Activated B cell treated with CpG ODN at 0.5 μM for 24 hours (primary cell): Measurements from ENCODE around the gene C1orf35. TPM values are rescaled to one million over a fixed set of nuclear protein-coding genes. Genes with fewer than 3 reads are reported as not detected.

ENCODE experiments used
- ATAC-seq: fragments of 200-7000 bp; cut with Tn5 transposase; one replicate; pipeline ENCODE4 v1.10.0; 2021; ENCODE audit warnings: low read depth, mild to moderate bottlenecking, moderate library complexity
- CTCF ChIA-PET: fragments of 350-600 bp; sonication (Branson Sonifier 250); formaldehyde crosslinking; loops from one replicate; lab custom pipeline; 2021; ENCODE audit warnings: antibody characterized with exemption; lab: Charles Lee
- POLR2A ChIA-PET: fragments of 350-600 bp; sonication (Branson Sonifier 250); formaldehyde crosslinking; loops from one replicate; lab custom pipeline; 2021; ENCODE audit warnings: antibody characterized with exemption; lab: Charles Lee
- DNase-seq: peaks from one replicate; pipeline ENCODE4 v3.0.0; 2022
- H3K27ac Mint-ChIP-seq: one replicate; pipeline ENCODE4 v1.8.0; 2020; ENCODE audit warnings: mixed read lengths
- H3K27me3 Mint-ChIP-seq: one replicate; pipeline ENCODE4 v1.8.0; 2021; ENCODE audit warnings: mixed read lengths
- H3K36me3 Mint-ChIP-seq: one replicate; pipeline ENCODE4 v1.8.0; 2021; ENCODE audit warnings: low read depth, mixed read lengths
- H3K4me1 Mint-ChIP-seq: one replicate; pipeline ENCODE4 v1.8.0; 2021; ENCODE audit warnings: mixed read lengths
- H3K4me3 Mint-ChIP-seq: one replicate; pipeline ENCODE4 v1.8.0; 2020; ENCODE audit warnings: mild to moderate bottlenecking, mixed read lengths
- H3K9me3 Mint-ChIP-seq: one replicate; pipeline ENCODE4 v1.8.0; 2020; ENCODE audit warnings: mixed read lengths
- intact Hi-C: fragments of 100-400 bp; cut with micrococcal nuclease; formaldehyde crosslinking; loops from one replicate; pipeline ENCODE4 v1.15.1; 2024
- total RNA-seq: library from RNA; stranded (reverse); gene quantifications from 2 replicates; pipeline ENCODE4 v1.2.3, GENCODE V29; 2022
- TF ChIP-seq, protein P1 (sequence below): fragments of 200-600 bp; IDR thresholded peaks from one replicate; pipeline ENCODE4 v1.8.0; 2022; ENCODE audit warnings: antibody characterized with exemption, mild to moderate bottlenecking

Gene C1orf35
- total RNA-seq, 1 donor from 2014 or later: 11.9 TPM

GRCh38 chr1:228120351-228120750 lies 17.2 kb upstream of the C1orf35 start:
- POLR2A ChIA-PET: interaction anchor here (1.6 kb wide), 1 partner anchor 11 kb away, joined by 9 read pairs; the partner anchor contains the start of gene MRPL55
- Mint-ChIP-seq H3K36me3 (no peaks in the 10 kb centered on the region), H3K27me3 (no peaks in the 10 kb centered on the region), H3K27ac (no peak overlapping the region), H3K9me3 (no peaks in the 10 kb centered on the region), H3K4me3 (no peak overlapping the region), H3K4me1 (peaks cover 9% of the 10 kb centered on the region)
- no peak for DNase-seq
- TF ChIP-seq, protein P1, sequence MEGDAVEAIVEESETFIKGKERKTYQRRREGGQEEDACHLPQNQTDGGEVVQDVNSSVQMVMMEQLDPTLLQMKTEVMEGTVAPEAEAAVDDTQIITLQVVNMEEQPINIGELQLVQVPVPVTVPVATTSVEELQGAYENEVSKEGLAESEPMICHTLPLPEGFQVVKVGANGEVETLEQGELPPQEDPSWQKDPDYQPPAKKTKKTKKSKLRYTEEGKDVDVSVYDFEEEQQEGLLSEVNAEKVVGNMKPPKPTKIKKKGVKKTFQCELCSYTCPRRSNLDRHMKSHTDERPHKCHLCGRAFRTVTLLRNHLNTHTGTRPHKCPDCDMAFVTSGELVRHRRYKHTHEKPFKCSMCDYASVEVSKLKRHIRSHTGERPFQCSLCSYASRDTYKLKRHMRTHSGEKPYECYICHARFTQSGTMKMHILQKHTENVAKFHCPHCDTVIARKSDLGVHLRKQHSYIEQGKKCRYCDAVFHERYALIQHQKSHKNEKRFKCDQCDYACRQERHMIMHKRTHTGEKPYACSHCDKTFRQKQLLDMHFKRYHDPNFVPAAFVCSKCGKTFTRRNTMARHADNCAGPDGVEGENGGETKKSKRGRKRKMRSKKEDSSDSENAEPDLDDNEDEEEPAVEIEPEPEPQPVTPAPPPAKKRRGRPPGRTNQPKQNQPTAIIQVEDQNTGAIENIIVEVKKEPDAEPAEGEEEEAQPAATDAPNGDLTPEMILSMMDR: no peak
- intact Hi-C loops: no loop called here
- ATAC-seq: no peak
- CTCF ChIA-PET: no interaction called here

DNA sequence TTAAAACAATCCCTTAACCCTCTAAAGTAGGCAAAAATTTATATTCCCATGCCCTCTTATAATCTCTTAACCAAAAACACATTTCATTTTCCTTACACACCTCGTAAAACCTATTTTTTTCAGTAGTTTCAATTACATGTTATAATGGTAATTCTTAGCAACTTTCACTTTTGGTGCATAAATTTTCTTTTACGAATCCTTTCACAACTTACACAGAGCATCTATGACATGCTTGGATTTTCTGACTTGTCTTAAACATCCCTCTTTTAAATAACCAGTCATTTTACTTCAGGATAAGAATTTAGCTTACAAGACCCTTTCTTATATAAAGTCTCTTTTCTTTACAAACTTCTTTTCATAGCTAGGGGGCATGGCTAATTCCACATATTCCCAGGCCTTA lies 14.9 kb upstream of the C1orf35 start:
- peaks cover 9% of the 10 kb centered on the region for H3K4me1 Mint-ChIP-seq
- CTCF ChIA-PET: no interaction called here
- TF ChIP-seq, protein P1: no peak
- H3K9me3 Mint-ChIP-seq: no peaks in the 10 kb centered on the region
- POLR2A ChIA-PET: no interaction called here
- H3K27ac Mint-ChIP-seq: no peak overlapping the region
- intact Hi-C loops: no loop called here
- no peak overlapping the region for H3K4me3 Mint-ChIP-seq
- ATAC-seq (no peak), DNase-seq (no peak)
- no peaks in the 10 kb centered on the region for H3K27me3 Mint-ChIP-seq
- H3K36me3 Mint-ChIP-seq: no peaks in the 10 kb centered on the region

GRCh38 chr1:228117335-228117734 lies 14.2 kb upstream of the C1orf35 start:
- Mint-ChIP-seq H3K9me3 (no peaks in the 10 kb centered on the region), H3K4me3 (no peak overlapping the region), H3K27me3 (no peaks in the 10 kb centered on the region), H3K4me1 (peaks cover 9% of the 10 kb centered on the region), H3K27ac (no peak overlapping the region), H3K36me3 (no peaks in the 10 kb centered on the region)
- CTCF ChIA-PET: no interaction called here
- ATAC-seq: no peak
- intact Hi-C loops: no loop called here
- DNase-seq: no peak
- TF ChIP-seq, protein P1: no peak
- POLR2A ChIA-PET: no interaction called here

DNA sequence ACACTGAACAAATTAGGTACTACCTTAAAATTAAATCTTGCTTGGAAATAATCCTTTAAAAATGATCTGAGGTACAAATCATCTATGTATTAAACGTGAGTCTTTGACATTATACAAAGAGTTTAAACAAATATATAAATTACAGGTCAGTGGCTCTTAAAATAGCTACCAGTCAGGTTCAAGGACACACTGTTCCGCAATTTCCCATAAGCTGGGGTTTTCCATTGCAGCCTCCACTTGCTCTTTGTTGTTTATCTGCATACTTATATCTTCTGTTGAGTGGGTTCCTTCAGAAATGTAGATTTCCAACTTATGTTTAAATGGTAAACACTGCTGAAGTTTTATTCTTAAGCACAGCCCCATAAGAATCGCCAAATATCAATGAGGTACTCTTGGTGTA lies 11.7 kb upstream of the C1orf35 start:
- no peaks in the 10 kb centered on the region for H3K9me3 Mint-ChIP-seq
- intact Hi-C loops: no loop called here
- H3K27ac Mint-ChIP-seq: no peak overlapping the region
- H3K4me1 Mint-ChIP-seq: peaks cover 5% of the 10 kb centered on the region
- no peaks in the 10 kb centered on the region for H3K27me3 Mint-ChIP-seq
- no peak overlapping the region for H3K4me3 Mint-ChIP-seq
- TF ChIP-seq, protein P1: no peak
- ChIA-PET POLR2A (interaction anchor here (0.9 kb wide), 1 partner anchor 31 kb away, joined by 3 read pairs; no protein-coding TSS in a partner anchor), CTCF (no interaction called here)
- H3K36me3 Mint-ChIP-seq: no peaks in the 10 kb centered on the region
- DNase-seq (no peak), ATAC-seq (no peak)

DNA sequence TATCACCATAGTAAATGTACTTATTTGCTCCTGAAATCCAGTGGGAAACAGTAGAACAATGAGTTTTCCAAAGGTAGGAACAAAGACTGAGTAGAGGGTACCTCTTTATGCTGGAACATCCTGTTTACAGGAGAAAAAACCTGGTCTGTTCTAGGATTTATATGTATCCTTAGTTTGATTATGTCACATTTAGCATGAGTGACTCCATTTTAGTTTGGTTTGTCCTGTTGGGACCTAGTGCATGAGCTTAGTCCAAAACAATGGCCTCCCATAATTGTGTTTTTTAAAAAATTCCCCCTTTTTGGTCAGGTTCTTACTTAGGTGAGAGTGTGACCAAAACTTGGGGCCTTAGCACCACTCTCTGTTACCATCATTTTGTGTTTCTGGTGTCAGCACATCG lies 9.5 kb upstream of the C1orf35 start:
- H3K9me3 Mint-ChIP-seq: no peaks in the 10 kb centered on the region
- ChIA-PET POLR2A (interaction anchor here (0.7 kb wide), 1 partner anchor 9 kb away, joined by 3 read pairs; no protein-coding TSS in a partner anchor), CTCF (no interaction called here)
- H3K4me3 Mint-ChIP-seq: no peak overlapping the region
- H3K27me3 Mint-ChIP-seq: no peaks in the 10 kb centered on the region
- intact Hi-C loops: no loop called here
- peaks cover 7% of the 10 kb centered on the region for H3K36me3 Mint-ChIP-seq
- ATAC-seq: no peak
- DNase-seq: no peak
- no peak overlapping the region for H3K27ac Mint-ChIP-seq
- TF ChIP-seq, protein P1: no peak
- H3K4me1 Mint-ChIP-seq: peaks cover 21% of the 10 kb centered on the region
